ENCODE data around the gene RASGRP1. TPM values are rescaled to one million over a fixed set of nuclear protein-coding genes. Genes with fewer than 3 reads are reported as not detected.

Gene RASGRP1
- total RNA-seq, 4 donors from 2014 or later, result 0.79 to 6.2 (median 1.9) TPM

- TF ChIP-seq CTCF (IDR thresholded peaks at IDR 0.05), result no peak
Observed at GRCh38 chr15:38551720-38552648, 12.6 kb downstream of the RASGRP1 start.

GRCh38 chr15:38549222-38549621 lies 15.4 kb downstream of the RASGRP1 start:
- ATAC-seq (ENCODE audit: low FRiP score) (no peak), DNase-seq (ENCODE audit: low spot score) (no peak)
- no peak for TF ChIP-seq CTCF (IDR thresholded peaks at IDR 0.05)

More at GRCh38 chr15:38551720-38552648, 12.6 kb downstream of the RASGRP1 start:
- no peak for DNase-seq (ENCODE audit: low spot score)
- ATAC-seq (ENCODE audit: low FRiP score), result no peak

GRCh38 chr15:38547255-38547997 lies 17.2 kb downstream of the RASGRP1 start:
- TF ChIP-seq CTCF (IDR thresholded peaks at IDR 0.05), result no peak
- no peak for DNase-seq (ENCODE audit: low spot score)
- no peak for ATAC-seq (ENCODE audit: low FRiP score)

GRCh38 chr15:38545179-38545578 lies 19.4 kb downstream of the RASGRP1 start:
- no peak for DNase-seq (ENCODE audit: low spot score)
- ATAC-seq (ENCODE audit: low FRiP score), result no peak
- TF ChIP-seq CTCF (IDR thresholded peaks at IDR 0.05), result no peak

GRCh38 chr15:38541026-38541425 lies 23.6 kb downstream of the RASGRP1 start:
- ATAC-seq (ENCODE audit: low FRiP score), result no peak
- DNase-seq (ENCODE audit: low spot score), result no peak
- no peak for TF ChIP-seq CTCF (IDR thresholded peaks at IDR 0.05)

GRCh38 chr15:38540510-38540909 lies 24.1 kb downstream of the RASGRP1 start:
- no peak for TF ChIP-seq CTCF (IDR thresholded peaks at IDR 0.05)
- DNase-seq (ENCODE audit: low spot score) (no peak), ATAC-seq (ENCODE audit: low FRiP score) (no peak)
